Breast epithelium (tissue), 4 donors: ENCODE measurements around the gene CEACAM19. TPM values are rescaled to one million over a fixed set of nuclear protein-coding genes. Genes with fewer than 3 reads are reported as not detected.

Experiments
- DNase-seq, 2 donors: peaks; one replicate each; pipeline ENCODE4 v3.0.0-alpha.2; 2019; ENCODE audit warnings: low spot score in 2 of 2
- H3K27ac ChIP-seq, 2 donors: fragments of 200-600 bp; sonication (generic) in 1 of 2; one replicate each; pipeline ENCODE4 v1.5.1; 2016 to 2019; ENCODE audit warnings: mild to moderate bottlenecking in 1 of 2
- H3K27me3 ChIP-seq, 2 donors: fragments of 200-600 bp; sonication (generic) in 1 of 2; one replicate each; pipeline versions ENCODE4 v1.5.1 to v1.6.0; 2017 to 2019; ENCODE audit warnings: control low read depth in 1 of 2, mild to moderate bottlenecking in 1 of 2
- H3K36me3 ChIP-seq: fragments of 200-600 bp; one replicate; pipeline ENCODE4 v1.5.1; 2019
- H3K4me1 ChIP-seq, 2 donors: fragments of 200-600 bp; sonication (generic); one replicate each; pipeline ENCODE4 v1.5.1; 2016 to 2019; ENCODE audit warnings: control low read depth in 1 of 2
- H3K4me3 ChIP-seq, 3 donors: fragments of 200-600 bp; sonication (generic); 1 replicate in 2 of 3; 2 replicates in 1 of 3; pipeline ENCODE4 v1.5.1; 2016 to 2019; ENCODE audit warnings: mild to moderate bottlenecking in 3 of 3, moderate library complexity in 2 of 3
- H3K9me3 ChIP-seq, 2 donors: fragments of 200-600 bp; sonication (generic) in 1 of 2; one replicate each; pipeline ENCODE4 v1.5.1; 2016 to 2019; ENCODE audit warnings: control low read depth in 1 of 2
- POLR2A ChIP-seq: fragments of 450-650 bp; IDR thresholded peaks from one replicate; pipeline ENCODE4 v1.6.1; 2016; ENCODE audit warnings: antibody characterized with exemption, mild to moderate bottlenecking, moderate library complexity
- POLR2AphosphoS5 ChIP-seq, 3 donors: sonication (generic); formaldehyde crosslinking; IDR thresholded peaks; one replicate each; pipeline ENCODE4 v1.6.1; 2017; ENCODE audit warnings: antibody characterized with exemption in 3 of 3
- intact Hi-C: fragments of 100-400 bp; cut with DNase I; formaldehyde crosslinking; loops from one replicate; pipeline ENCODE4 v1.15.1; 2023; ENCODE audit warnings: low total_unique reads
- total RNA-seq, 3 donors: library from RNA; depleted of rRNA; stranded (reverse); fragments of >200 nt; gene quantifications; one replicate each; pipeline ENCODE4 v1.1.0, GENCODE V29; 2016
- TF ChIP-seq, protein P1 (sequence below), 3 donors: fragments of 450-650 bp; IDR thresholded peaks; one replicate each; pipeline ENCODE4 v1.5.1; 2016 to 2017; ENCODE audit warnings: antibody characterized with exemption in 3 of 3, mild to moderate bottlenecking in 3 of 3, moderate library complexity in 3 of 3

The CEACAM19 gene
- total RNA-seq, 3 donors from 2014 or later, result 0.96 to 5.3 (median 4.9) TPM

DNA sequence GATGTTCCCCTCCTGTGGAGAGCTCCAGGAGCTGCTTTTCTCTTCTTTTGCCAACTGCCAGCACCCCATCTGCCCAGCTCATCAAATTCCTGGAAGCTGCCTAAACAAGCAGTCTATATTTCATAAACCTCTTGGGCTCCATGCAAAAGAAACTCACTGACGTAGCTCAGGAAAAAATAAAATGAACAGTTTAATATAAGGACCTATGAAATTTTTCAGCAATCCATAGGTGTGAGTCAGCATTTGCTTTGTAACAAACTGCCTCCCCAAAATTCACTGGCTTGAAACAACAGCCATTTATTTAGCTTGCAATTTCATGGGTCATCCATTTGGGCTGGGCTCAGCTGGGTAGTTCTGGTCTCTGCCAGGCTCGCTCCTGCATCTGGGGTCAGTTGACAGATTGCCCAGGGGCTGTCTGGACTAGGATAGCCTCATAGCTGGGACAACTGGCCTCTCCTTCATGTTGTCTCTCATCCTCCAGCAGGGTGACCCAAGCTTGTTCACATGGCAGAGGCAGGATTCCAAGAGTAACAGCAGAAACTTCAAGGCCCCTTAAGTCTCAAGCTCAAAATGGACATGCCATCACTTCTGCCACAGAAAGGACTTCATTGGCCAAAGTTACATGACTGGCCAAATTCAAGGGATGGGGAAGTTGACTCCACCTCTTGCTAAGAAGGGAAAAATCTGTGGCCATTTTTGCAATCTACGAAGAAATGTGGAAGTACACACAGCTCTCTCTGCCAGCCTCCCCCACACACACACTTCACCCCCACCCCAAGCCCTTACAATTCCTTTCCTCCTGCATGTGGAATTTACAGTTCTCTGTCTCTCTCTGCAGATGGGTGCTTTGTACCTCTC, 35.5 kb upstream of the CEACAM19 start:
- no peak for DNase-seq
- Histone ChIP-seq H3K4me1 (no peaks in the 10 kb centered on the region), H3K36me3 (no peaks in the 10 kb centered on the region), H3K27me3 (no peaks in the 10 kb centered on the region), H3K27ac (no peak overlapping the region), H3K9me3 (no peaks in the 10 kb centered on the region), H3K4me3 (no peak overlapping the region)
- intact Hi-C loops, result no loop called here
- TF ChIP-seq POLR2A (no peak), POLR2AphosphoS5 (IDR thresholded peaks at IDR 0.05) (no peak)
- TF ChIP-seq, protein P1, sequence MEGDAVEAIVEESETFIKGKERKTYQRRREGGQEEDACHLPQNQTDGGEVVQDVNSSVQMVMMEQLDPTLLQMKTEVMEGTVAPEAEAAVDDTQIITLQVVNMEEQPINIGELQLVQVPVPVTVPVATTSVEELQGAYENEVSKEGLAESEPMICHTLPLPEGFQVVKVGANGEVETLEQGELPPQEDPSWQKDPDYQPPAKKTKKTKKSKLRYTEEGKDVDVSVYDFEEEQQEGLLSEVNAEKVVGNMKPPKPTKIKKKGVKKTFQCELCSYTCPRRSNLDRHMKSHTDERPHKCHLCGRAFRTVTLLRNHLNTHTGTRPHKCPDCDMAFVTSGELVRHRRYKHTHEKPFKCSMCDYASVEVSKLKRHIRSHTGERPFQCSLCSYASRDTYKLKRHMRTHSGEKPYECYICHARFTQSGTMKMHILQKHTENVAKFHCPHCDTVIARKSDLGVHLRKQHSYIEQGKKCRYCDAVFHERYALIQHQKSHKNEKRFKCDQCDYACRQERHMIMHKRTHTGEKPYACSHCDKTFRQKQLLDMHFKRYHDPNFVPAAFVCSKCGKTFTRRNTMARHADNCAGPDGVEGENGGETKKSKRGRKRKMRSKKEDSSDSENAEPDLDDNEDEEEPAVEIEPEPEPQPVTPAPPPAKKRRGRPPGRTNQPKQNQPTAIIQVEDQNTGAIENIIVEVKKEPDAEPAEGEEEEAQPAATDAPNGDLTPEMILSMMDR (IDR thresholded peaks at IDR 0.05), result no peak

DNA sequence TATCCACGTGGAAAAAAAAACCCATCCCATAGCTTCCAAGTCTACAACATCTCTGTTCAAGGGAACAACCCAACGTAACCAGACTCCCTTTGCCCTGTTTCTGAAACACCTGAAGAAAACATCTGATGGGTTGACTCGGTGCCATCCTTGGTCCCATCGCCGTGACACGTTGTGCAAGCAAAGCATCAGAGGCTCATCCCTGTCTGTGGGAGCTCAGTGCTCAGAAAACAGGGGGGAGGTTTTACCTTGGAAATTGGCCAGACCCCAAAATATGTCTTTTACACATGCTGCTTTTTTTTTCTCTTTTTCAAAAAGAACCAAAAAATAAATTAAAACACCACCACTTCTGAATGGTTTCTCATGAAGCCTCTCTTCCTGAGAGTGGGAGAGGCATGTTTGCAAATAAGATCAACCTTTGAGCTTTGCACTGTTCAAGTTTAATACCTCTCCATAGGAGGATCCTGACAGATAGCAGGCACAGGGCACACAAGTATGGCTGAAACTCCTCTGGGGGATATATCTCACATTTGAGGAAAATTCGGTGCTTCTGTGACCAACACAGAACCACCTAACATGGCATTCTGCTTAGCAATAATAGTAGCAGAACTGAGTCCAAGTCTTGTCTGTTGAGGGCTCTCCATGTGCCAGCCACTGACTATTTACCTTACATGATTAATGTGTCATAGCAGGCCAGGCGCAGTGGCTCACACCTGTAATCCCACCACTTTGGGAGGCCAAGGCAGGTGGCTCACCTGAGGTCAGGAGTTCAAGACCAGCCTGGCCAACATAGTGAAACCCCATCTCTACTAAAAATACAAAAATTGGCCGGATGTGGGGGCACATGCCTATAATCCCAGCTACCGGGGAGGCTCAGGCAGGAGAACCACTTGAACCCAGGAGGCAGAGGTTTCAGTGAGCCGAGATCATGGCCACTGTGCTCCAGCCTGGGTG, 34.6 kb upstream of the CEACAM19 start:
- H3K27me3 ChIP-seq, result no peaks in the 10 kb centered on the region
- H3K4me3 ChIP-seq, result no peak overlapping the region
- H3K9me3 ChIP-seq, result no peaks in the 10 kb centered on the region
- no peak overlapping the region for H3K27ac ChIP-seq
- intact Hi-C loops, result no loop called here
- H3K36me3 ChIP-seq, result no peaks in the 10 kb centered on the region
- no peak for DNase-seq
- TF ChIP-seq POLR2AphosphoS5 (IDR thresholded peaks at IDR 0.05) (no peak), POLR2A (no peak)
- TF ChIP-seq, protein P1 (IDR thresholded peaks at IDR 0.05), result no peak
- H3K4me1 ChIP-seq, result no peaks in the 10 kb centered on the region

DNA sequence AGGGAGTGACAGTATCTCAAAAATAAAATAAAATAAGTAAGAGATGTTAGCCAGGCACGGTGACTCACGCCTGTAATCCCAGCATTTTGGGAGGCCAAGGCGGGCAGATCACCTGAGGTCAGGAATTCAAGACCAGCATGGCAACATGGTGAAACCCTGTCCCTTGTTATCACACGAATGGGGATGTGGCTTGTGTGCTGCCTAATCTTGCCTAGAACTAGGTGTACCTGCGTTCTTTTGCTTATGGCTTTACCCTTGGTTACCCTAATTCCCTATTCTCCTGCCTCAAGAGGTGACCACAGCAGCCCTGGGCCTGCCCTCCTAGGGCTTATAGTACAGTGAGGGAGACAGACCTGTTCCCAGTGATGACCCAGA, 33.9 kb upstream of the CEACAM19 start:
- intact Hi-C loops, result no loop called here
- Histone ChIP-seq H3K9me3 (no peaks in the 10 kb centered on the region), H3K27ac (no peak overlapping the region), H3K4me1 (no peaks in the 10 kb centered on the region), H3K36me3 (no peaks in the 10 kb centered on the region), H3K4me3 (no peak overlapping the region), H3K27me3 (no peaks in the 10 kb centered on the region)
- TF ChIP-seq, protein P1 (IDR thresholded peaks at IDR 0.05), result no peak
- TF ChIP-seq POLR2A (no peak), POLR2AphosphoS5 (IDR thresholded peaks at IDR 0.05) (no peak)
- DNase-seq, result no peak

DNA sequence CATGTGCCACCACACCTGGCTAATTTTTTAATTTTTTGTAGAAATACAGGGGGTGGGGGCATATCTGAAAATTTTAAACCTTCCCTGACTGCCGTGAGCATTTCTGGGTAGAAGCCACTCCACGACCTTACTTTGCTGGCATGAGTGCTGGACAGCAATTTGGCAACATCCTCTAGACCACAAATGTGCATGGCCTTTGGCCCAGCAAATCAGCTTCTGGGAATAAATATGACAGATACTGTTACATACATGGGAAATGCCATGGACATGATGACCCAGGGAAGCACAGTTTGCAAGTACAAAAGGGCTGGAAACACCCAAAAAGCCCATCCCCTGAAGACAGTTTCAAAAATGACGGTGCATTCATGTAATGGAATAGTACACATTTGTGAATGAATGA, 30.8 kb upstream of the CEACAM19 start:
- H3K27ac ChIP-seq, result no peak overlapping the region
- no peak overlapping the region for H3K4me3 ChIP-seq
- DNase-seq, result no peak
- no peaks in the 10 kb centered on the region for H3K36me3 ChIP-seq
- intact Hi-C loops, result no loop called here
- H3K9me3 ChIP-seq, result no peaks in the 10 kb centered on the region
- H3K4me1 ChIP-seq, result no peaks in the 10 kb centered on the region
- TF ChIP-seq, protein P1 (IDR thresholded peaks at IDR 0.05), result no peak
- no peak for TF ChIP-seq POLR2AphosphoS5 (IDR thresholded peaks at IDR 0.05)
- TF ChIP-seq POLR2A, result no peak
- no peaks in the 10 kb centered on the region for H3K27me3 ChIP-seq
